Panc1 (cell line): ENCODE results near the gene EID2. TPM values are rescaled to one million over a fixed set of nuclear protein-coding genes. Genes with fewer than 3 reads are reported as not detected.

ENCODE experiments used
- ATAC-seq: fragments of 200-7000 bp; cut with Tn5 transposase; 2 replicates; pipeline ENCODE4 v1.9.1; 2020; ENCODE audit warnings: mild to moderate bottlenecking, moderate library complexity
- BruUV-seq: library from RNA; stranded (reverse); fragments of 400-500 nt; replicated peaks from 2 replicates; lab custom pipeline; 2021; lab: Mats Ljungman, UMichigan
- CTCF ChIA-PET: fragments of 300-600 bp; sonication (Branson Sonifier 250); formaldehyde crosslinking; loops from one replicate; lab custom pipeline; 2022; ENCODE audit warnings: antibody characterized with exemption; lab: Charles Lee
- POLR2A ChIA-PET: fragments of 300-600 bp; sonication (Branson Sonifier 250); formaldehyde crosslinking; loops from one replicate; lab custom pipeline; 2022; ENCODE audit warnings: antibody characterized with exemption; lab: Charles Lee
- DNase-seq: peaks from one replicate; pipeline ENCODE4 v3.0.0-alpha.2; 2010; ENCODE audit warnings: low read depth, low spot score
- H3K27ac ChIP-seq: 2 replicates; pipeline ENCODE4 v1.5.1; 2011; ENCODE audit warnings: mild to moderate bottlenecking, low read length, inconsistent platforms
- H3K27me3 ChIP-seq: fragments of 200-500 bp; sonication (Bioruptor generic); 2 replicates; pipeline ENCODE4 v1.6.0; 2014; ENCODE audit warnings: low read length, inconsistent platforms; ENCODE audit not compliant: control insufficient read depth, insufficient read depth
- H3K36me3 ChIP-seq: fragments of 200-500 bp; sonication (Bioruptor generic); 2 replicates; pipeline ENCODE4 v1.5.1; 2014; ENCODE audit warnings: inconsistent platforms, mild to moderate bottlenecking, low read length, moderate library complexity; ENCODE audit not compliant: control insufficient read depth, insufficient read depth
- H3K4me1 ChIP-seq: 2 replicates; pipeline ENCODE4 v1.5.1; 2011; ENCODE audit warnings: inconsistent platforms, mild to moderate bottlenecking, low read length, moderate library complexity; ENCODE audit not compliant: control insufficient read depth, insufficient read depth
- H3K4me3 ChIP-seq, 2 experiments: 2 replicates each; pipeline ENCODE4 v1.5.1; 2011 to 2012; ENCODE audit warnings: low read depth in 2 of 2, low read length in 2 of 2, mild to moderate bottlenecking in 2 of 2, inconsistent platforms in 1 of 2, moderate library complexity in 1 of 2
- H3K9me3 ChIP-seq: fragments of 200-500 bp; sonication (Bioruptor generic); 2 replicates; pipeline ENCODE4 v1.5.1; 2014; ENCODE audit warnings: low read depth, mild to moderate bottlenecking, inconsistent platforms, low read length, moderate library complexity; ENCODE audit not compliant: control insufficient read depth, insufficient read depth
- CTCF ChIP-seq: fragments of 450-650 bp; IDR thresholded peaks from 2 replicates; pipeline ENCODE4 v1.5.1; 2017; ENCODE audit warnings: mild to moderate bottlenecking
- POLR2AphosphoS5 ChIP-seq: IDR thresholded peaks from 2 replicates; pipeline ENCODE4 v1.6.1; 2012; ENCODE audit warnings: mild to moderate bottlenecking, low read depth, low read length, moderate library complexity
- REST ChIP-seq, 2 experiments: IDR thresholded peaks; 2 replicates each; pipeline ENCODE4 v1.6.1; 2011 to 2012; ENCODE audit warnings: low read depth in 2 of 2, control low read depth in 1 of 2, low read length in 1 of 2, mild to moderate bottlenecking in 1 of 2, moderate library complexity in 1 of 2; ENCODE audit not compliant: insufficient read depth in 1 of 2
- SIN3A ChIP-seq: IDR thresholded peaks from 2 replicates; pipeline ENCODE4 v1.6.1; 2012; ENCODE audit warnings: low read depth, mild to moderate bottlenecking, low read length, moderate library complexity, borderline replicate concordance; ENCODE audit not compliant: insufficient read depth
- TCF7L2 ChIP-seq: IDR thresholded peaks from 2 replicates; pipeline ENCODE4 v1.6.1; 2011; ENCODE audit warnings: mild to moderate bottlenecking, low read depth, low read length, inconsistent platforms
- in situ Hi-C: cut with HindIII; loops from 2 replicates; pipeline ENCODE4 v1.10.0; 2016; ENCODE audit warnings: low sequenced_read_pairs, low pct_unique_long_range_greater_than_20kb
- intact Hi-C: fragments of 100-400 bp; cut with micrococcal nuclease; formaldehyde crosslinking; loops from one replicate; pipeline ENCODE4 v1.10.0; 2022; ENCODE audit not compliant: unreplicated experiment
- total RNA-seq: library from RNA; stranded (reverse); gene quantifications from one replicate; pipeline ENCODE4 v1.2.1, GENCODE V29; 2021; ENCODE audit not compliant: unreplicated experiment

The EID2 gene
- total RNA-seq, 1 experiment from 2014 or later, result 163 TPM

- intact Hi-C loops, result no loop called here
- no peaks in the 10 kb centered on the region for H3K36me3 ChIP-seq
- no peak overlapping the region for H3K27ac ChIP-seq
- no peaks in the 10 kb centered on the region for H3K9me3 ChIP-seq
- no peak for ATAC-seq
- no peak for DNase-seq
- no TSS peak for BruUV-seq
- in situ Hi-C loops, result no loop called here
- ChIA-PET POLR2A (no interaction called here), CTCF (no interaction called here)
- TF ChIP-seq SIN3A, result no peak
- no peak for TF ChIP-seq POLR2AphosphoS5
- TF ChIP-seq CTCF, result peak; percentile 32; the same call in 1 of the 2 replicates
- TF ChIP-seq REST (IDR thresholded peaks at IDR 0.05; ENCODE audit: insufficient read depth in 1 of 2, low read depth in 2 of 2, low read length in 1 of 2), result no peak
- no peak for TF ChIP-seq TCF7L2
- no peaks in the 10 kb centered on the region for H3K4me1 ChIP-seq
- H3K27me3 ChIP-seq, result peaks cover 83% of the 10 kb centered on the region
- no peak overlapping the region for H3K4me3 ChIP-seq
Observed at GRCh38 chr19:39588066-39588465, 48.1 kb upstream of the EID2 start.

GRCh38 chr19:39587496-39587895 lies 47.5 kb upstream of the EID2 start:
- in situ Hi-C loops, result no loop called here
- H3K27ac ChIP-seq, result no peak overlapping the region
- no peaks in the 10 kb centered on the region for H3K4me1 ChIP-seq
- no peak for DNase-seq
- CTCF ChIA-PET, result no interaction called here
- no peak; the same call in 1 of the 2 replicates for TF ChIP-seq CTCF
- TF ChIP-seq POLR2AphosphoS5, result no peak
- TF ChIP-seq REST (IDR thresholded peaks at IDR 0.05; ENCODE audit: insufficient read depth in 1 of 2, low read depth in 2 of 2, low read length in 1 of 2), result no peak
- TF ChIP-seq TCF7L2, result no peak
- no peak for TF ChIP-seq SIN3A
- intact Hi-C loops, result no loop called here
- no peak for ATAC-seq
- BruUV-seq, result no TSS peak
- no peaks in the 10 kb centered on the region for H3K9me3 ChIP-seq
- POLR2A ChIA-PET, result no interaction called here
- no peak overlapping the region for H3K4me3 ChIP-seq
- H3K36me3 ChIP-seq, result no peaks in the 10 kb centered on the region
- H3K27me3 ChIP-seq, result peaks cover 82% of the 10 kb centered on the region
